ENCODE data around the gene DPH6.

- no peak for TF ChIP-seq MYC (IDR thresholded peaks at IDR 0.05; ENCODE audit: borderline replicate concordance, low read length)
- no peak for TF ChIP-seq POLR2A (IDR thresholded peaks at IDR 0.05; ENCODE audit: low read length)
- no peak for TF ChIP-seq CTCF (IDR thresholded peaks at IDR 0.05)
- no peak for TF ChIP-seq RAD21 (conservative IDR thresholded peaks at IDR 0.05 in 1 of 2, IDR thresholded peaks at IDR 0.05 in 1 of 2)
- TF ChIP-seq EP300 (IDR thresholded peaks at IDR 0.05): no peak
Observed at GRCh38 chr15:35330916-35331315, 215.0 kb downstream of the DPH6 start.

All from A549 (cell line).